GM19239 (cell line): ENCODE results near the gene SLC43A3.
A peak's percentile ranks its signal among the peaks of the same experiment; 100 is the strongest.
"Not testable (repeated sequence)": the region's sequence is repeated elsewhere in the genome, so short reads cannot be mapped to it uniquely, and the experiment has no call there.

Experiments
- DNase-seq: peaks from one replicate; pipeline ENCODE4 v3.0.0; 2011; ENCODE audit warnings: low spot score; ENCODE audit not compliant: insufficient read length
- FAIRE-seq: peaks from 2 replicates; lab custom pipeline; 2011; peaks lifted over from hg19 to GRCh38; lab: Jason Lieb, UNC

The SLC43A3 gene

DNA sequence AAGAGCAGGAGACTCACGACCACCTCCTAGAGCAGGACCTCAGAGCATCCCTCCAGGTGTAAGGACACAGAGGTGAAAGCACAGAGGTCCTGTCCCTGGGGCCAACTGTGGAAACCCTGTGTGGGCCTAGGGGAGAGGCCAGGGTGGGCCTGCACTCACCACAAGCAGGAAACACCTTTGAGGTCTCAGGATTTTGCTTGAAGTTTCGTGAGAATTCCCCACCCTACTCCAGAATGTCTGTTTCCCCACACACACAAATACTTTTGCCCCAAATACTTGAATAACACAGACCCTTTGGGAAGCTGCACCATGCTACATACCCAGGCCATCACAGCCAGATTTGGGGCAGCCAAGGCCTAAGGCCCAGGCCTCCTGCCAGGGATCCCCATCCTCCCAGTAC, 18.1 kb downstream of the SLC43A3 start:
- FAIRE-seq (no peak), DNase-seq (no peak)

GRCh38 chr11:57407941-57408475, 18.9 kb downstream of the SLC43A3 start:
- FAIRE-seq (no peak), DNase-seq (no peak)

DNA sequence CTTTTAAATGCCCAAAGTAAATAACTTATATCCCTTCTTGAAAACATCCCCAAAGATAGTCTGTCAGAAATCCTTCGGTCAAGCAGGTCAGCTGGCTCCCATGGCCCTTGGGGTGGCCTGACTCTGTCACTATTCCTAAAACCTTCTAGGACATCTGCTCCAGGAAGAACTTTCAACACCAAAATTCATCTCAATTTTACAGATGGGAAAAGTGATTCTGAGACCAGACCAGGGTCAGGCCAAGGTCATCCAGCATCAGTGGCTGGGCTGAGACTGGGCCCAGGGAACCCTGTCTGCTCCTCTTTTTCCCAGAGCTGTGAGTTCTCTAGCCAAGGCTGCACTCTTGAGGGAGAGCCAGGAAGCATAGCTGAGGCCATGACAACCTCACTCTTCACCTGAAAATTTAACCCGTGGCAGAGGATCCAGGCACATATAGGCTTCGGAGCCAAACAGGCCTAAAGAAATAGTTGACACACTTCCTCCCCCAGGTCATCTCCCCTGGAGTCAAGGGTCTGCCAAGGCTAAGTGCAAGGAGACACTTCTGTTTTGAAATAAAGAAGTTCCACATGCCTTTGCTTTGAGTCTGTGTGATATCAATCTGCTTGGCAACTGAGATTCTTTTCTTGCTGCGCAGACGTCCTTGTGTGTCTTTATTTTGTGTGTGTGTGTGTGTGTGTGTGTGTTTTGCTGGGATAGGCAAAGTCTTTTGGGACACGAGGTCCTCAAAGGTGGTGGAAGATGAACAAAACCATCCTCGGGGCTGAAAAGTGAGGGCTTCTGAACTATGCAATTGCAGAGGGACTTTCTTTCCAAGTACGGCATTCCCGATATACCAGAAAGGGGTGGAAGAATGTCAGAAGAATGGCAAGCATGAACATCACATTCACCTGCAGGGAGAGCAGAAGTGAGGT, 19.7 kb downstream of the SLC43A3 start:
- DNase-seq, result no peak
- peak; percentile 35 for FAIRE-seq

DNA sequence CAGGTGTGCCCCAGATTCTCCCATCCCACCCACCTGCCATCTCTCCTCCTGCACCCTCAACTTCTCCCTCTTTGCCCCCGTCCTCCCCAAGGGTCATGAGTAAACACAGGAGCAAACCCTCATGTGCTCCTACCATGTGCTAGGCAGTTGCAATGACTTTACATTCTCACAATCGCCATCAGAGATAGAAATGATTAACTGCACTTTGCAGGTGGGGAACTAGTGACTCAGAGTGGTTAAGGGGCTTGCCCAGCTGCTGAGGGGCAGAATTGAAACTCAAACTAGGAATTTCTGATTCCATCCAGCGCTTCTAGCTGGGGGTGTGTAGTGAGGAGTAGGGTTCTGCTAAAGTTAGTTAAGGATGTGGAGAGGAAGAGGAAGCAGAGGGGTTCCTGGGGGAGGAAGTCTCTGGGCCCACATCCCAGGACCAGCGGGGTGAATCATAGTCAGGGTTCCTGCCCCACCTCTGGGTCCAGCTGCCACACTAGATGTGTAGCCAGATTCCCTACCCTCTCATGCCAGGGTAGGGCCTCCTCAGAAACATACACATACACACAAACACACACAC, 20.5 kb downstream of the SLC43A3 start:
- FAIRE-seq (peak; percentile 90), DNase-seq (peak; percentile 26)

GRCh38 chr11:57405271-57405860, 21.6 kb downstream of the SLC43A3 start:
- no peak for DNase-seq
- no peak for FAIRE-seq

GRCh38 chr11:57403802-57404147, 23.1 kb downstream of the SLC43A3 start:
- FAIRE-seq, result no peak
- no peak for DNase-seq

- DNase-seq, FAIRE-seq: not testable (repeated sequence)
Observed at GRCh38 chr11:57403003-57403801, 23.7 kb downstream of the SLC43A3 start.

DNA sequence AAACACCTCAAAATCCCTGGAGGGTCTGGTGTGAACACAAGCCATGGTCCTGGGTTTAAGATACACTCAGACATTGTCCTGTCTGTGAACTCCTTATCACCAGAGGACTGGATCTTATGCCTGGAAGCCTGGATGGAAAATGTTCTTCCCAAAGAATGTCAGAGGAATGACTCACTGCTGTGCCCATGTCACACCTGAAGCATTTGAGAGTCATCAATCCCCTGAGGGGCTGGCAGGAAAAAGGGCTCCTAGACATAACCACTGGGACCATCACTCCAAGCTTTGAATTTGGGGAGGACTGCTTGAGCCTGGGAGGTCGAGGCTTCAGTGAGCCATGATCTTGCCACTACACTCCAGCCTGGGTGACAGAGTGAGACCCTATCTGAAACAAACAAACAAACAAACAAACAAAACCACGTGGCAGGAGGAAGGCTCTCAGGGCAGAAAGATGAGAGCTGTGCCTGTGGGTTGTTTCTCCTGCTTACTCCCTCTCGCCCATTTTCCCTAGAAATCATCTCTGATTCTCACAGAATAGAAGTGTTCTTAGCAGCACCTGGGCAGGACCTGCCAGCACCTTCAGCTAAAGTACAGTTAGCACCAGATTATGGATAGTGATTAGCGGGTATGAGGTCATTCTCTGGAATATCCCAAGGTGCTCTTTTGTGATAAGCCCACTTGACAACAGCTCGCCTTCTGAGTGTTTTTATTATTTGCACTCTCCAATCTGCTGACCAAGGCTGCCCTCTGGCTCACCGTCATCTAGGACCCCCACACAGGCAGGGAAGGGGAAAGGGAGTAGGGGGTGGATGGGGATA, 24.5 kb downstream of the SLC43A3 start:
- no peak for FAIRE-seq
- no peak for DNase-seq

GRCh38 chr11:57399972-57400578, 26.8 kb downstream of the SLC43A3 start:
- DNase-seq, result no peak
- FAIRE-seq, result no peak

- DNase-seq, result no peak
Observed at GRCh38 chr11:57399221-57399620, 27.7 kb downstream of the SLC43A3 start.

DNA sequence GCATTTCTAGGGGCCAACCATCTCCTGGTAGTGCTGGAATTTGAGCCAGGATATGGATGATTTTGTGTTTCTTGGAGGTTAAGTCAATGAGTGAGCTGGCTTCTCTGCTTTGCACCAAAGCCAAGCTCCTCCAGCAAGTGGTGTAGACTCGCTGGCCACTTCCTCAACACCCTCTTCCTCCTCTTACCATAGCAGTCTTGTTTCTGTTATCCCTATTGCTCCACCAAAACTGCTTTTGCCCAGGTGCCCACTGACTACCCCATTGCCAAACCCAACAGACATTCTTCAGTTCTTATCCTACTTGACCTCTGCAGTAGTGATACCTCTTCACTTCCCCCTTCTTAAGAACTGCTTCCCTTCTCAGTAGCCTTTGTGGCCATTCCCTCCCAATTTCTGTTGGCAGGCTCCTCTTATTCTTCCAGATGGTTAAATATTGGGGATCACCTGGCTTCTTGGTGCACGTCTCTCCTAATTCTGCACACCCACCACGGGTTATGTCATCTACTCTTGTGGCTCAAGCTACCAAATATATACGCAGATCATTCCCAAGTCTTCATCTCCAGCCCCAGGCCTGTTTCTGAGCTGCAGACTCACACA, 29.4 kb downstream of the SLC43A3 start:
- DNase-seq, result no peak

More at GRCh38 chr11:57399221-57399620, 27.7 kb downstream of the SLC43A3 start:
- FAIRE-seq, result no peak

DNA sequence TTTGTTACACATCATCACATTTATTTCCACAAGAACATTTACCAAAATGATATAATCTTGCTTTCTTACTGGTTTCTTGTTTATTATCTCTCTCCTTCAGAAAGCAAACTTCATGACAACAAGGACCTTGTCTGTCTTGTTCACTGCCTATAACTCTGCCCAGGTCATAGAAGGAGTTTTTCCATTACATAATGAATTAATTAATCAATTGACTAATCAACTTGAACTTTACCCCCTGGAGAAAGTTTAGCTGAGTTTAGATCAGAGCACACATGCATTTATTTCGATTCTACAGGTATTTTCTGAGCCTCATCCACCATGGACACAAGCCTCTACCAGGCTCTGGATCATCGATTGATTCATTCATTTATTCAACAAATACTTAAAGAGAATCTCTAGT, 30.2 kb downstream of the SLC43A3 start:
- FAIRE-seq, result no peak
- DNase-seq, result no peak

More for the DNA sequence above, 29.4 kb downstream of the SLC43A3 start:
- no peak for FAIRE-seq

- DNase-seq (no peak), FAIRE-seq (no peak)
Observed at GRCh38 chr11:57395905-57396623, 30.9 kb downstream of the SLC43A3 start.

DNA sequence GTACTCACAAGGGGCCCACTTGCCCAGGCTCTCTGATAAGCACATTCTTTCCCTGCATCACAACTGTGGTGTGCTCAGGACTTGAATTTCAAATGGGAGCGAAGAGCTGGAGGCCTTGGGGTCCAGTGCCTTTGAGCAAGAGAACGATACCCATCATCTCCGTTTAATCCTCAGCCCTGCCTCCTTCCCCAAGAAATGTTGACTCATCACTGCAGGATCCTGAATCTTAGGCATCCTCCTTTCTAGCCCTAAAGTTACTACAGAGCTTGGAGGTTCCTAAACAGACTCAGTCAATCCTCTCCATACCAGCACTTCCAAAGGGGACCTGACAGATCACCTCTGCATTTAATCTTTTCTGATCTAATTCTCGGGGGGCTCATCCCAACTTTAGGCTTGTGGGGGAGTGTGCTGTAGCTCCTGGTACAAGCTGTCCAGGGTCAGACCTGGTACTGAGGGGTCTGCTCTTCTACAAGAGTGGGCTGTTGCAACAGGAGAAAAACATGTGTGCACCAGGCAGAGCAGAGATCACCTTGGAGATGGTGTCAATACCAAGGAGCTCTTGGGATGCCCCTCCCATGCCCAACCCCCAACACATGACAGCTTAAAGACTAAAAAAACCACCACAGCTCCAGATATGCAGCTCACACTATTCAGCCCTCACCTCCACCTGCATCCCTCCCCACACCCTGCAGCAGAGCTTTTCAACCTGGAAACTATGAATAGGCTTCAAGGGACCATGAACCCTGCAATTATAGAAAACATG, 32.5 kb downstream of the SLC43A3 start:
- no peak for FAIRE-seq

DNA sequence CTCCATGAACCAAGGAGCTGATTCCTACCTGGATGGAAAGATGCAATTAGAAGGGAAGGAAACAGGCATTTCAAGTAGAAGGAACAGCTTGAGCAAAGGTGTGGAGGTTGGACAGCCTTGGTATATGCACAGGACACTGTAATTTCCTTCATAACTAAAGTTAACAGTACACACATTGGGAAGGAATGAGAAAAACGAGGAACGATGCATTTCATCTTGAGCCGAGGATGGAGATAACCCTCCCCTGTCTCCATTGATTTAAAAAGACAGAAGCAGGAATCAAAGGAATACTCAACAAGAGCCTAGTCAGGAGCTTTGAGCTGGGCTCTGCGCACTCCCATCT, 34.2 kb downstream of the SLC43A3 start:
- no peak for FAIRE-seq
- DNase-seq, result no peak

More for the DNA sequence above, 32.5 kb downstream of the SLC43A3 start:
- no peak for DNase-seq

DNA sequence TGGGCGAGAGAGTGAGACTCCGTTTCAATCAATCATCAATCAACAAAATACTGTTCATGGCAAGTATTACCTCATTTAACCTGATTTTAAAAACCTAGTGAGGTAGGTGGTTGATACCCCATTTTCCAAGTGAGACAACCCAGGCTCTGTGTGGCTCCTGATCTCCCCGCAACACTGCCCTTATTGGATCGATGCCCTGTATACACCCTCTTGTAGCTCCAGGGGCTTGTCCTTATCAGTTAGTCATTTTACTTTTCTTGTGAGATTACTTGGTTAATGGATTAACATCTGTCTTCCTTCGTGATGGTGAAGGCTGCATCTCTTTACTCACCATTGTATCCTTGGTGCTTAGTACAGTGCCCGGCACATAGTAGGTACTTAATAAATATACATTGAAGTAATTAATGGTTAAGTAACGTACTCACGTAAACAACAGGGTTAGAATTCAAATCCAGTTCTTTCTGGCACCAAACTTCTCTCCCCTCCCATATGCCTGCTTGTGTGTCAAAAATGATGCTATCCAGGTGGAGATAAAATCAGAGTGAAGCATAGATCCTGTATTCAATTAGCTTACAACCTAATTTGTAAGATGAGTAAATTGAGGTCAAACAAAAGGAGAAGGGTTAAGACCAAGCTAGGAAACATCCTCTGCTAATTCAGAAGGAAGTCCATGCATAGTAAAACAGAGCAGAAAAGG, 34.7 kb downstream of the SLC43A3 start:
- FAIRE-seq (no peak), DNase-seq (no peak)

DNA sequence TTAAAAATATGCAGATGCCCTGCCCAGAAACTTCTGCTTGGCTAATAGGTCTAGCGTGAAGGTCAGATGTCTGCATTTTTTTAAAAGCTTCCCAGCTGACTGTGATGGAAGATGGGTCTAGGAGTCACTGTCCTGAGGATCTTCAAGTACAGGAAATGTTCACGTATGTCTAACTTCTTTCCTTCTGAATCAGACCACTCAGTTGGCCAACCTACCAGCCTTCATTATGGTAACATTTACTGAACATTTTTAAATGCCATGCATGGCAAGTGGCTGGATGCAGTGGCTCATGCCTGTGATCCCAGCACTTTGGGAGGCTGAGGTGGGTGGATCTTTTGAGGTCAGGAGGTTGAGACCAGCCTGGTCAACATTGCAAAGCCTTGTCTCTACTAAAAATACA, 35.4 kb downstream of the SLC43A3 start:
- DNase-seq (no peak), FAIRE-seq (no peak)
